ENCODE measurements around the gene PCNX3.

DNA sequence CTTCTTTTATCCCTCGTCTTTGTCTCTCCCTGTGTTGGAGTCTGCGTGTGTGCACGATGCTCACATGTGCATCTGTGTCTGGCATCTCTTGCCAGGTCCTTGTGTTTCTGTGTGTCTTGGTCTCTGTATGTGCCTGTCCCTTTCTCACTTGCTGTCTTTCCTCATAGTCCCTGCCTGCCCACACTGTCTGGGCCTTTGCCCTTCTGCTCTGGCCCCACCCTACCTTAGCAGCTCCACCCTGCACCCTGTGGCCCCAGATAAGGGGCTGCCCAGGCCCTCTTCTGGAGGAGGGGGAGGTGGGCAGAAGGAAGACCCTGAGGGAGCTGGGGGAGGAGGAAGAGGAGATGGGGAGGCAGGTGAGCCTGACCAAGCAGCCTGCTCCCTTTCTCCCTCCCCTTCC lies 36.9 kb upstream of the PCNX3 start:
- TF ChIP-seq EZH2 (IDR thresholded peaks at IDR 0.05; ENCODE audit: insufficient read depth, poor library complexity, severe bottlenecking) (no peak), EZH2phosphoT487 (IDR thresholded peaks at IDR 0.05; ENCODE audit: insufficient read depth, low read depth) (no peak)
